Stimulated activated CD8-positive, alpha-beta memory T cell treated with anti-CD3 and anti-CD28 coated beads, Interleukin-15, amount 100 ng/mL, for 48 hours (primary cell): ENCODE measurements around the gene CTNNAL1.
"Not testable (repeated sequence)": the region's sequence is repeated elsewhere in the genome, so short reads cannot be mapped to it uniquely, and the experiment has no call there.

Source experiments
- DNase-seq, 2 donors: peaks; one replicate each; pipeline ENCODE4 v3.0.0-alpha.2; 2020; ENCODE audit warnings: low read depth in 2 of 2

Gene CTNNAL1

DNA sequence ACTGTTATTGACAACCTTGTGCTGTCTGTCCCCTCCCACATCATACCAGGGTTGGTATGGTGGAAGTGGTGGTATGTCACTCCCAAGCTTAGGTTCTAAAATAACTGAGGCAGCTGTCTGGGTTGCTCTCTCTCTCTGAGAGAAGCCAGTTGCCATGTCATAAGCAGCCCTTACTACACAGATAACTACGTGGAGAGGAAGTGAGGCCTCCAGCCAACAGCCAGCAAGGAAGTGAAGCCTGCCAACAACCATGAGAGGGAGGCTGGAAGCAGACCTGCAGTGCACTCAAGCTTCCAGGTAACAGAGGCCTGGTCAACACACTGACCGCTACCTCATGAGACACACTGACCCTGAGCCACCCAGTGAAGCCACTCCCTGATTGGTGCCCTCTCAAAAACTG is 18.6 kb downstream of the CTNNAL1 start:
- no peak for DNase-seq

DNA sequence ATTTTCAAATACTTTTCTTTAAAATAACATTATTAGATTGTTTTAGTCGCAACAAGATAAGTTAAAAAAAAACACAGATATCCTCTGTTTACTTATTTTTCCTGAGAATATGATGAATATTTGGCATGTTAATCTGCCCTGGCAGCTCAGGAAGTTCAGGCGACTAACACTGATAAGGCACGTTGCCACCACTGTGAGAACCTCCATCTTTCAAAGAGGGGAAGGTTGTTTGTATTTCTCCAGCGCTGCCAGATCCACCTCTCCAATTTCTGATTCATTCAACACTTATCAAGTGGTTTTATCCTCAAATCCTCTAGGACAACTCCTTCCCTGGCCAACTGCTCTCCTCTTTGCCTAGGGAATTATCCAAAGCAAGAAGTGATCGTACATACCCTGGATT is 21.8 kb downstream of the CTNNAL1 start:
- no peak for DNase-seq

DNA sequence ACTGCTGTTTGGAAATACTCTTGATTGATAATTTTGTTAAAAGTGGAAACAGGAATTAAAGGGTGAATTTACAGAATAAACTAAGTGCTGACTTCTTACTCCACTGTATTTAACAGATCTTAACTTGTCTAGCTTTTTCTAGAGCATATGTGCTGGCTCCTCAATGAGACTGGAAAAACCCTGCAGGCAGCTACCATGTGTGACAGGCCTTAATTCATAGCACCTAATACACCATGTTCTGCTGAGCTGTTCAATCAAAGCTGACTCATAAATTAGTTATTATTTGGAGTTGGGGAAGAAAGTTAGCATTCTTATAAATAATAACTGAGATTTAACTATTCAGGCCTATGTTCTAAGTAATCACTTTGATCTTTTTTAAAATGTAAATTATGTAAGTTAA is 29.4 kb downstream of the CTNNAL1 start:
- DNase-seq, result no peak

DNA sequence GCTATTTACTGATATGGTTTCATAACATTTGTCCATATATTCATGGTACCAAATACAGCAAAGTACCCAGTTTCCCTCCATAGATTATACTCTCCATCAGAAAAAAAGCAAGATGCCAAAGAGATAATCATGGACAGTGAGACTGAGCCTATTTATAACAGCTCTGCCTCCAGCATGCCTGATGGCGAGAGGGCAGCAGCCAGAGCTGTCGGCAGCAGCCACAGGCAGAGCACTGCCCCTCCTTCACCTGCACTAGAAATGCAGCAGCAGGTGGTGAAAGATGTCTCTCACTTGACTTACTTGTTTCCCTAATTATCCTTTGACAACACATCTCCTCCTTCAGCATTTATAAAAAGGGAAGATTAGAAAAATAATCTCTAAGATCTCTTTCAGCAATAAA is 32.4 kb downstream of the CTNNAL1 start:
- no peak for DNase-seq

DNA sequence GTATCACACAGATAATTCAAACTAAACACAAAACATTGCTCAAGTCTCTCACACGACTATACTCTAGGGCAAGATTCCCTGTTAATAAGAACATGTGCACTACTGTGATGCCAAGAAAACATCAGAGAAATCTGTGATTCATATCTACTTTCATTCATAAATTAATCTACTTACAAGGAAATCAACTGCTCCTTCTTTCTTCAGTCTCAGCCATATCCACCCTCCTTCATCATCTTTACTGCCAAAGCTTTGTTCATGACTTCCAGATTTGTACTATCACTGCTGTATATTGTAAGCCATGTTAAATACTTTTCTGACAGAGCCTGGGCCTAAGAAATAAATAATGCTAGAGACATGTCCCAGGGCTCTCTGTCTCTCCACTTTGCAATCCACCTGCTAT is 35.1 kb downstream of the CTNNAL1 start:
- DNase-seq, result no peak

DNA sequence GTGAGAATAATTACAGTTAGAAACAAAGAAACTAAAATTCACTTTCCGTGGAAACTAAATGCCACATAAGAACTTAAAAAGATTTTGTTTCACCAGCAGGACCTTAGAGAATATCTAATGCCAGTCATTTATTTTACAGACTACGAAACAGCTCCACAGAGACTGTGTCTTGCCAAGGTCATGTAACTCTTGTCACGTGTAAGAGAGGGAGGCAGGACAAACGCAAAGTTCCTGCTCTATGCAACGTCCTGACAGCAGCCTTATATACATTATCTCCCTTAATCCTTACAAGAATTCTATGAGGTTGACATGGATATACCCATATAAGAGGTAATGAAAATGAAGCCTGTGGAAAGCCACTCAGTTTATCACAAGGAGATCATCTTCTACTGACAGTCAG is 39.4 kb downstream of the CTNNAL1 start:
- no peak for DNase-seq

DNA sequence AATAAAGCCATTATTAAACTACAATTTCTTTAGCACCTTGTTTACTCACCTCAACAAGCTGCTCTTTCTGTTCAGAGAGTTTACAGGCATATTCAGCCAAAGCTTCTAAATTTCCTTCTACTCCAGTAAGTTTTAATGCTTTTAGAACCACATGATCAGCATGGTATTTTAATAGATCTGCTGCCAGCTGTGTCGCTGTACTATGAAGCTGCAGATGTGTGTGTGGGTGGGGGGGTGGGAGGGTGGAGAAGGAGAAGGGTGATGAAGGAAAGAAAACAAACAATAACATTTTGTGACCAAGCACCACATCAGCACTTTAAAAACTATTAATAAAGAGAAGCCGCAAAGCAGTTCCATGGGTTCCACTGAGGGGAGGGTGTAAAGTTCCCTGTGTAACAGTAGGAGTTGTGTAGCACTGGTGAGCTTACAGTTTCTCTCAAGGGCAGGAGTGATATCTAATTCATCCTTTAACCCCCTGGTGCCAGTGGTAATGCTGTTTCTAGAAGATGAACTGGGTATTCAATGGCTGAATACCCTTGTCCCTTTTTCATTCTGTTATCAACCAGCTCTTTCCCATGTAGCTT is 40.6 kb downstream of the CTNNAL1 start:
- no peak for DNase-seq

DNA sequence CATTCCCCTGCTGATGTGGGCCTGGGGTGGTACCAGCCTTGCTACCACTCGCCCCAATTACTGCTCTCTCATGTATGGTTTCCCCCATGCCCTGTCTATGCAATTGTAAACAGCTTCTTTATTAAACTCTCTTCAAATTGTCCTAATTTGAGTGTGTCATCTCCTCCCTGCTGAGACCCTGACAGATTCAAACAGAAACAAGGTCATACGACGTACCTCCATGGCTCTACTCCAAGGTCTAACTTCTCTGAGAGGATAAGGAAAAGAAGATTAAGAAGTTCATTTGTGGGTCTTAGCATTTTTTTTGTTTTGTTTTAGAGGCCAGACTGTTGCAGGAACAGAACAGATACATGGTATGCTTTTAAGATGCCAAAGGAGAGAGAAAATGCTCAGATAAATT is 41.1 kb downstream of the CTNNAL1 start:
- no peak for DNase-seq

DNA sequence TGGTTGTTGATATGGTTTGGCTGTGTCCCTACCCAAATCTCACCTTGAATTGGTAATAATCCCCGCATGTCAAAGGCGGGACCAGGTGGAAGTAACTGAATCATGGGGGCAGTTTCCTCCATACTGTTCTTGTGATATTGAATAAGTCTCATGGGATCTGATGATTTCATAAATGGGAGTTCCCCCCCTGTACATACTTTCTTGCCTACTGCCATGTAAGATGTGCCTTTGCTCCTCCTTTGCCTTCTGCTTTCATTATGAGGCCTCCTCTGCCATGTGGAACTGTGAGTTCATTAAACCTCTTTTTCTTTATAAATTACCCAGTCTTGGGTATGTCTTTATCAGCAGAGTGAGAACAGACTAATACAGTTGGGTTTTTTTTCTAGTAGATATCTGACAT is 41.9 kb downstream of the CTNNAL1 start:
- not testable (repeated sequence) for DNase-seq

DNA sequence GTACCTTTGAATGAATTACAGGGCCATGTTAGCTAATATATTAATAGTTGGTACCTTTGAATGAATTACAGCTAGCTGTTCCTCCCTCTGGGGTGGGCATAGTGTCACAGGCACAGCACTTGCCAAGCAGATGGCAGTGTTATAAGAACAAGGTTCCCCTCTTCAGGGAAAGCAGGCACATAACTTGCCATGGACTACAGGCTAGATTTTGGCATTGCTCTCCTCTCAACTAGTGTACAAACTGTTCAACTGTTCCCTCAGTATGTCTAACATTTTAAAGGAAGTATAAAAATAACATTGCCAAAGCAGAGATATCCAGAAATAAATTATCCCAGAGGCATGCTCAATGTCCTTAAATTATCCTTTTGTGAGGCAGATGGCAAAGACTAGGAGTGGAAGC is 45.4 kb downstream of the CTNNAL1 start:
- DNase-seq, result no peak

DNA sequence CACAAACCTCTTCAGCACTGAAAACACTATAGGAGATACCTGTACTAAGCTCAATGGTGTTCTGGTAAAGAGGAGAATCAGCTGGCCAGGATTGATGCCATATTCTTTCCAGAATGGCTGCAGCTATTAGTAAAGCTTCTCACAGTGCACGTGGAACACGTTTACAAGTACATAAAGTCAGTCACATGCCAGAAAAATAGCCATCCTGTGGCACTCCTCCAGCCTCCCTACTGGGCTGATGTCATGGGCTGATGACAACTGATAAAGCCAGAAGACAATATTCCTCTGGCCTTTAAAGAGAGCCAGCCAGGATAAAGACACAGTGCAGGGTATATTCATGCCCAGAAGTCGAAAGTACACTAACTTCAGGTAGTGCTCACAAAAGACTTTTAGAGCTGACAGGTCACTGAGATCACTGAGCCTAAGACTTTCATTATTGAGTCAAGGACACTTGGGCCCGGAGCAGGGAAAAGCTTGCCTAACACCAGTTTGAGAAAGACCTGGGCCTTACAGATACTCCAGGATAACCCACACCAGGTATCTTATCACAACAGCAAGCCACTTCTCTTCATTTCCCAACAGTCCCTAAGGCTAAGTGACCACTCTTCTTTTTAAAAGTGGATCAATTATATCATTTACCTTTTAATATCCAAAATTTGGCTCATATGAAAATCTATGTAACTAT is 49.7 kb downstream of the CTNNAL1 start:
- no peak for DNase-seq

DNA sequence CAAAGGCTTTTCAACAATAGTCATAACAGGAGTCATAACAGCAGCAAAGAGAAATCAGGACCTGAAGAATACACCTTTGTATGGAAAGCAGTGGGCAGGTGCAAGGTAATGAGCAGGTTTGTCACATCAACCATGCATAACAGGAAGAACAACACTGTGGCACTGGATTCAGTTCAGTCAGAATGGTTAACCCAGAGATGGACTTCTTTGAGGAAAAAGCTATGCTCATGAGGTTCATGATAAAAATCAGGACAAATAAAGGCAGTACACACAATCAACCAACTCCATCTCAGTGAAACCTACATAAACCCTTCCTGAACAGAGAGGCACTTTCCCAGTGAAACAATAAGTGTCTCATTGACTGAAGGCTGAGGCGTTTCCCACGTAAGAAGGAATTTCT is 52.1 kb downstream of the CTNNAL1 start:
- no peak for DNase-seq

DNA sequence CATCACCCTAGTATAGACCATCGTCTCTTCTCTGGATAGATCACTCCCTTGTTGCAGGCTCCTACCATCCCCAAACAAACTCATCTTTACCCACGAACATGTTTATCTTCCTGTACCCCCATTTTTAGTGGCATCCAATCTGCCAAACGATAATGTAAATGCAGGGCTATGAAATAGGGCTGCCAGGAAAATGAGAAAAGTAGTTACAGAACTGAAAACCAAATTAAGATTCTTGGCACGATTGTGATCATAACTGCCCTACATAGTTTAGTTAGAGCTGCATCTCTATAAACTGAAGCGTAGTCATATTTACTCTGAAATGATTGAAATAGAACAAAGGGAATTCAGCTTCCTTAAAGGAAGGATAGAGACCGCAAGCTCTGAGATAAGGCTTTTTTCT is 53.0 kb downstream of the CTNNAL1 start:
- no peak for DNase-seq

DNA sequence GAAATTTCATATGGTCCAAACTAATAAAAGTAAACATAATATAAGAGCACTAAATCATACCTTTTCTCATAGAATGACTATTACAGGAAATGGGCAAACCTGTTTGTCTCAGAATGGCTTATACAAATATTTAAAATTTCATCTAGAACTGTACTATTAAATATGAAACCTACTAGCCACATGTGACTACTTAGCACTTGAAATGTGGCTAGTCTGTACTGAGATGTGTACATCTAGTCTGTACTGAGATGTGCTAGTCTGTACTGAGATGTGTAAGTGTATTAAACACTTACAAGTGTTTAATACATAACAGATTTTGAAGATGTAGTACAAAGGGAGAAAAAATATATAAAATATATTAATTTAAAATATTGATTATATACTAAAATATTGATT is 56.7 kb downstream of the CTNNAL1 start:
- no peak for DNase-seq

DNA sequence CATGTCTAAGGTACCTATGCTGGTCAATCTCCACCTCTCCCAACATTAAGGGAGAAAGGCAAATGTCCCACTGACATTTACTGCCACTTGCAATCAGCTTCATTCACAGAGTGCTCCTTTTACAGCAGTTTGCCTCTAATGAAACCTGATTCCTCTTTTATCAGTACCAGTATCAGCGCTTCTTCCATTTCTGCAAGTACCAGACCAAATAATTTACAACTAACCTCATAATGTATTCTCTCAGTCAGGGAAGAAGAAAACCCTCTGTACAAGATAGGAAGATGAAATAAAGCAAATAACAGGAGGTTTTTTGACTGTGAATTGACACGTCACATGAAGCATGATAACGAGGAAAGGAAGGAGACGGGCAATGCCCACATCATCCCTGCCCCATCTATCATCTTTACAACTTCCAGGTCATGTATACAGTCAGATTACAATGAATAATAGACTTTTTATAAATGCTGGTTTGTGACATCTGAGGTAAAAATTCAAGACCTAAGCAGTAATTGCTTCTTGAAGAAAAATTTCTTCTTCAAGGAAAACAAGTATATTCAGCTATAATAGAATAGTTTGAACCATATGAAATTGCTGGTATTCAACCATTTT is 57.2 kb downstream of the CTNNAL1 start:
- no peak for DNase-seq

DNA sequence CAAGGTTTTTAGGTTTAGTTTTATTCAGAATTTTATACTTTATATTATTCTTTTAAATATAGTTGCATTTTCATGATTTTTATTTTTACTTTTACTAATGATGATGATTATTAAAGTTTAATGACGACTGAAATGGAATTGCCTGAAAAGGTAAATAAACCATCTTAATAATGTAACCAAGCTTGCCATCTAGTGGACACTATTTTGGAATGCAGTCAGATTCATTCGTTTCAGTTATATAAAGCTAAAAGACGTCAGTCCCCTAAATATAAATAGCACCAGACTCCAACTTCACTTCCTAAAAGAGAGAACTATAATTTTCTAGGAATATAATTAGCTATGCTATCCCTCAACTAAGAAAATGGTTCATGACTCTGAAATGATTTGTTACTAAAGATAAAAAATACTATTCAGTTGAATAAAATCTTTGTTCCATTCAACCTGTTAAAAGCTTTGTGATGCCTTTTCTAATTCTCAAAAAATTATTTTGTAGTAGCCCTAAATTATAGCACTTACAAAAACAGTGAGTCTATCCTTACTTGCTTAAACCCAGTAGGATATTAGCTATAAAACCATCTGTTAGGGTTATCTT is 59.2 kb downstream of the CTNNAL1 start:
- no peak for DNase-seq

DNA sequence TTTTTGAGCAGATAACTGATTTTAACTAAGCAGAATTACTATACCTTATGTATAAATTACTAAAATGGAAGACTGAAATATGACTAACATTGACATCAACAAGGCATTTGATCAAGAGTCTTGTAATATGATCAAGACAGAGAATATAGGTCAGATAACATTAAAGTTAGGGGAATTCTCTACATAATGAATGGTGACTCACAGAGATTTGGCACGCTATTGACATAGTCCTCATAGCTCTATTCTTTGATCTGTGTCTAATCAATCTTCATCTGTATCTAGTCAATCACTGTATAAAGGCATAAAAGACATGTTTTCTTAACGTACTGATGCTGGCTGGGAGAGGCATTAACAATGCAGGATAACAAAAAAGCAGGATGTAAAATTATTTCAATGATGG is 61.7 kb downstream of the CTNNAL1 start:
- no peak for DNase-seq

DNA sequence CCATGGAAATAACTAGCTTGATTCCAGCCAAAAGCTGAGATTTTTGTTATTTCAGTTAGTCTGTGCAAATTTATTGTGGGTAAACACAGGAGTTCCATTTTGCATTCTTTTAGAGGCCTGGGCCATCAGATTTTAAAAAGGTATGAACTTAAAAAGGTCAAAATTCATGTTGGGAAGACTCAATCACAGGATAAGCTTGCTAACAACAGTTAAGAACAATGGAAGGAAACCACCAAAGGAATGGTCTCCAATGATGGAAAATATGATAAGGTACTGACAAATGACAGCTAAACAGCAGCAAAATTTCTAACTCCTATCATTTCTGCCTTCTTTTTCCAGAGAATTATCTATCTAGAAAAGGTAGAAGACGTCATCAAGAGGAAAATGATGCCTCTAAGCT is 63.1 kb downstream of the CTNNAL1 start:
- DNase-seq, result no peak

DNA sequence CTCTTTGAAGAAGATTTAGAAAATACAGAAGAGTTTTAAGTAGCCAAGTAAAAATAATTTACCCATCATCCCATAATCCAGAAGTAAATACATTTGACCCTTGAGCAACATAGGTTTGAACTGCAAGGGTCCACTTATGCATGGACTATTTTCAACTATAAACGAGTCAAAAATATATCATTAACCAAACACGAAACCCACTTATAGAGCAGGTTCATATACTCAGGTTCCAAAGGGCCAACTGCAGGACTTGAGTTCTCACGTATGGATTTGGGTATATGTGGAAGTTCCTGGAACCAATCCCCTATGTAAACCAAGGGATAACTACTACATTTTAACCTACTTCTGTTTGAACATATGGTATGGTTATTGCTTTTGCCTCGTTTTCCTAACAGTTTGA is 73.3 kb downstream of the CTNNAL1 start:
- DNase-seq, result no peak

DNA sequence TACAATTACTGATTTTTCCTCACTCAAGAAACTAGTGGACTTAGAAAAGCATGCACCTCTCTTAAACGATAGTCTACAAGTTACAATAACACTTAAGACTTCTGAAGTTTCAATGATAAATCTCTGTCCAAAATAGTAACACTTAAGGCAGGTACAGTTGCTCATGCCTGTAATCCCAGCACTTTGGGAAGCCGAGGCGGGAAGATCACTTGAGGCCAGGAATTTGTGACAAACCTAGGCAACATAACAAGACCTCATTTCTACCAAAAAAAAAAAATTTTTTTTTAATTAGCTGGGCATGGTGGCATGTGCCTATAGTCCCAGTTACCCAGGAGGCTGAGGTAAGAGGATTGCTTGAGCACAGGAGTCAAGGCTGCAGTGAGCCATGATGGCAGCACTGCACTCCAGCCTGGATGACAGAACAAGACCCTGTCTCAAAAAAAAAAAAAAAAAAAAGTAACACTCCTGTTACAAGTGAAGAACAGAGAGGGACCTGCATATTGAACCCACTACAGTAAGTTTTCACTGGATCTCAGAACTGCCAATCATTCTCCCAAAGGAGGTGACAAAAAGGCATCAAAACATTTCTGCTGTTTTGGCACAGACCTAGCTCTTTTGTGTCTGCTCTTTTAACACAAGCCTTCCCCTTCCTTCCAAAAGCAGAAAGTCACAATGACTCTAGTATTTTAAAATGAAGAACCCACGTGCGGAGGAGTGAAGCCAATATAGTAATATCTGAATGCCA is 75.6 kb downstream of the CTNNAL1 start:
- DNase-seq, result no peak

DNA sequence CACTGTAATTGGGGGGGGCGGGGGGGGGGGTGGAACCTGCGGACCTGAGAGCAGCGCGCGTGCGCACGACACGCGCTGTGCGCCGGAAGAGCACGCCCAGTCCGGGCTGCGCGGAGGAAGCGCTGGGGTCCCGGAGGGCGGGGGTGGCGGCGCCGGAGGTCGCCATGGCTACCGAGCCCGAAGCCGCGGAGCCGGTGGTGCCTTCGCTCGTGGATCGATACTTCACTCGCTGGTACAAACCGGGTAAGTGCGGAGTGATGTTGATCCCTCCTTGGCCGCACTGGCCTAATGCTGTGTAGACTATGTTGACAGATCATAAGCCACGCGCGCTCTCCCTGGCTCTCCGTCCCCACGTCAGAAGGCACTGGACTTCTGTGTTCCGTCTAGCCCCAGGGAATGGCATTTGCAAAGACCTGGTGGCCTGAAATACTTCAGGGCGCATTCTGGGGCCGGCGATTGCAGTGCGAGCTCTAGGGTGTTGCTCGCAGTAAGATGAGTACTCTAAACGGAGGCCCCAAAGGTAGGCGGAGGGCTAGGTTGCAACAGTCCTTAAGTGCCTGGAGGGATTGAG is 78.9 kb downstream of the CTNNAL1 start, which contains the start of gene ABITRAM:
Gene ABITRAM (plus strand): TSS at position 78 of the 571 bp plus-strand sequence. CDS start 87 bp downstream, at position 165.
- peak; percentile 68 to 71 for DNase-seq

DNA sequence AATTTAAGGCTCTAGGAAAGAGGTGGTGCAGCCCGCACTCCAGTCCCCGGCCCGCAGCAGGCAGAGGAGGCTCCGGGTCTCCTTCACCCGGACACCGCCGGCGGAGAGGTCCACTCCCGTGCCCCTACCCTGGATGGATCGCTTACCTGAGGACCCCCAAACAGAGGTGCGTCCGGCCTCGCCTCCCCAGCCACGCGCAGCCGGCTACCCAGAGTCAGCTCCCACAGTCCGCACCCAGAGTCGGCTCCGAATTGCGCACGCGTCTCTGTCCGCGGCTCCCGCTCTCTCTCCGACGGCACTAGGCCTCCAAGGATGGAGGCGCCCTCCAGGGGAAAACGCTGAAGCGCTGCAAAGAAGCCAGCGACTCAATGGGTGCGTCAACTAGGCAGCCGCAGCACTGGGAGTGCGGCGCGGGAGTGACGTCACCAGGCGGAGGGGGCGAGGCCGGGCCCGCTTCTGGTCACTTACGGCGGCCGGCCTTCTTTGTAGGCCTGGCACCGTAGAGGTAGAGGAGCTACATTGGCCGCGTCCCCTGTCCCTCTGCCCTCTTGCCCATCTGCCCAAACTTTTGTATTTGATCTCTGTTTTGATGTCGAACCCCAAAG is 79.5 kb downstream of the CTNNAL1 start, which contains the start of gene ELP1:
Gene ELP1 (minus strand): TSS at position 407 of the 605 bp plus-strand sequence. CDS start 2,978 bp downstream, outside the sequence.
- peak; percentile 85 for DNase-seq
